ENCODE data around the gene ARID3B. TPM values are rescaled to one million over a fixed set of nuclear protein-coding genes. Genes with fewer than 3 reads are reported as not detected.
"Not testable (repeated sequence)": the region's sequence is repeated elsewhere in the genome, so short reads cannot be mapped to it uniquely, and the experiment has no call there.

Gene ARID3B
- total and polyA plus RNA-seq, 9 donors, result 1.2 to 4.9 (median 2.7) TPM

DNA sequence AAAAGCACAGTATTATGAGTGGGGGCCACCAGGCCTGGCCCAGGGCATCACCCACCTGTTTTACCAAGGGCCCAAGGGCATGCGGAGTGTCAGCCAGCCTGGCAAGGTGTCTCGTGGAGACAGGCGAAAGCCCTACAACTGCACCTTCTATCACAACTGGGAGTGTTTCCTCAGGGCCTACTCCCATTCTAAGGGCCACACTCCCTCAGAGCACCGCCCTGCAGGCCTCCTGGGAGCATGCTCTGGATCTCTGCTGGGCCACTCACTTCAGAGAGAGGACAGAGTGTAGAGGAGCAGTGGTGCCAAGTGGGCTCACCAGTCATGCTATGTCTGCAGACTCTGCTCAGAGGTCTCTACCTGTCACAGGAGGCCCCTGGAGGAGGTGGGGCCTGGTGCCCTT, 53.4 kb downstream of the ARID3B start:
- no peaks in the 10 kb centered on the region for H3K36me3 ChIP-seq
- 93 to 96% (median 94%) methylated on average over 4 of the region's 4 CpGs for WGBS, 3 donors
- no peak for TF ChIP-seq POLR2A (IDR thresholded peaks at IDR 0.05)
- TF ChIP-seq EP300 (IDR thresholded peaks at IDR 0.05), result no peak
- TF ChIP-seq, protein P1, sequence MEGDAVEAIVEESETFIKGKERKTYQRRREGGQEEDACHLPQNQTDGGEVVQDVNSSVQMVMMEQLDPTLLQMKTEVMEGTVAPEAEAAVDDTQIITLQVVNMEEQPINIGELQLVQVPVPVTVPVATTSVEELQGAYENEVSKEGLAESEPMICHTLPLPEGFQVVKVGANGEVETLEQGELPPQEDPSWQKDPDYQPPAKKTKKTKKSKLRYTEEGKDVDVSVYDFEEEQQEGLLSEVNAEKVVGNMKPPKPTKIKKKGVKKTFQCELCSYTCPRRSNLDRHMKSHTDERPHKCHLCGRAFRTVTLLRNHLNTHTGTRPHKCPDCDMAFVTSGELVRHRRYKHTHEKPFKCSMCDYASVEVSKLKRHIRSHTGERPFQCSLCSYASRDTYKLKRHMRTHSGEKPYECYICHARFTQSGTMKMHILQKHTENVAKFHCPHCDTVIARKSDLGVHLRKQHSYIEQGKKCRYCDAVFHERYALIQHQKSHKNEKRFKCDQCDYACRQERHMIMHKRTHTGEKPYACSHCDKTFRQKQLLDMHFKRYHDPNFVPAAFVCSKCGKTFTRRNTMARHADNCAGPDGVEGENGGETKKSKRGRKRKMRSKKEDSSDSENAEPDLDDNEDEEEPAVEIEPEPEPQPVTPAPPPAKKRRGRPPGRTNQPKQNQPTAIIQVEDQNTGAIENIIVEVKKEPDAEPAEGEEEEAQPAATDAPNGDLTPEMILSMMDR (IDR thresholded peaks at IDR 0.05), result no peak

DNA sequence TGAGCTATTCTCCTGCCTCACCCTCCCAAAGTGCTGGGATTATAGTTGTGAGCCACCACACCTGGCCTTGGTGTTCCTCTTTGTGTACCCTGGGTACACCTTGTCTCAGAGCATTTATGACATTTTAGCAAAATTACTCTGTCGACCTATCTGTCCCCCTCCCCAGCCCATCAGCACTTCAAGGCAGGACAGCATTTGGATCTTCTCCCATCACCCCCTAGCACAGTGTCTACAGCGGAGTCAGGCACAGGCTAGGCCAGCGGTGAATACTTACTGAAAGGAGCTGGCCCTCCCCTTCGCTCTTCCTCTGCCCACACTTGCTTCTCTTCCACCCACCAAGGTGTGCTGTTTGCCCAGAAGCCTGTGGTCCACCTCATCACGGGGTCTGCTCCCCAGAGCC, 54.3 kb downstream of the ARID3B start:
- intact Hi-C loops (cut with DNase I), result no loop called here

More for the DNA sequence above, 53.4 kb downstream of the ARID3B start:
- Histone ChIP-seq H3K27ac (no peak overlapping the region), H3K9me3 (no peaks in the 10 kb centered on the region), H3K27me3 (no peaks in the 10 kb centered on the region), H3K4me1 (ENCODE audit: insufficient read depth) (peaks cover 5% of the 10 kb centered on the region), H3K4me3 (no peak overlapping the region)
- intact Hi-C loops (cut with DNase I), result no loop called here
- DNase-seq, result no peak

DNA sequence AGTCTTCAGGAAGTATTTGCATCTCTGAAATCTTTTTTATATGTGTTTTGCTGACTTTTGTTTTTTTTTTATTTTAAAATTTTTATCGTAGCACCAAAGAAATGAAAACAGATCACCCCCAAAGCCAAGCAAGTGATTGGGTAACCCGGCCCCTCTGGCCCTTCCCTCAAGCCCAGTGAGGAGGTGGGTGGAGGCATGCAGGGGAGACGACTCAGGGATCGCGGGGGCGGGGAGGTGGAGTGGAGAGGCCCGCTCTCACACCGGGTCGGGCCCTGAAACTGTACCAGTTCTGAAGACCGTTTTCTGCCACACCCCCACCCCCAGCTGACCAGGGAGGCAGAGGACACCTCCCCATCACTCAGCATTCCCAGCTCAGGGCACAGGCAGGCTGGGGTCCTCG, 55.7 kb downstream of the ARID3B start:
- H3K27me3 ChIP-seq; H3K9me3 ChIP-seq; H3K27ac ChIP-seq; intact Hi-C loops (cut with DNase I); H3K36me3 ChIP-seq; H3K4me1 ChIP-seq (ENCODE audit: insufficient read depth); DNase-seq; H3K4me3 ChIP-seq: not testable (repeated sequence)
- 59 to 66% (median 64%) methylated on average over 10 to 11 of the region's 11 CpGs for WGBS, 3 donors

More for the DNA sequence above, 54.3 kb downstream of the ARID3B start:
- Histone ChIP-seq H3K4me3 (no peak overlapping the region), H3K36me3 (no peaks in the 10 kb centered on the region), H3K9me3 (no peaks in the 10 kb centered on the region), H3K27me3 (no peaks in the 10 kb centered on the region), H3K27ac (no peak overlapping the region), H3K4me1 (ENCODE audit: insufficient read depth) (peaks cover 6% of the 10 kb centered on the region)
- DNase-seq, result no peak
- TF ChIP-seq POLR2A (IDR thresholded peaks at IDR 0.05) (no peak), EP300 (IDR thresholded peaks at IDR 0.05) (no peak)
- TF ChIP-seq, protein P1 (IDR thresholded peaks at IDR 0.05), result no peak
- WGBS, 3 donors, result 94 to 96% (median 94%) methylated on average over 5 of the region's 5 CpGs

DNA sequence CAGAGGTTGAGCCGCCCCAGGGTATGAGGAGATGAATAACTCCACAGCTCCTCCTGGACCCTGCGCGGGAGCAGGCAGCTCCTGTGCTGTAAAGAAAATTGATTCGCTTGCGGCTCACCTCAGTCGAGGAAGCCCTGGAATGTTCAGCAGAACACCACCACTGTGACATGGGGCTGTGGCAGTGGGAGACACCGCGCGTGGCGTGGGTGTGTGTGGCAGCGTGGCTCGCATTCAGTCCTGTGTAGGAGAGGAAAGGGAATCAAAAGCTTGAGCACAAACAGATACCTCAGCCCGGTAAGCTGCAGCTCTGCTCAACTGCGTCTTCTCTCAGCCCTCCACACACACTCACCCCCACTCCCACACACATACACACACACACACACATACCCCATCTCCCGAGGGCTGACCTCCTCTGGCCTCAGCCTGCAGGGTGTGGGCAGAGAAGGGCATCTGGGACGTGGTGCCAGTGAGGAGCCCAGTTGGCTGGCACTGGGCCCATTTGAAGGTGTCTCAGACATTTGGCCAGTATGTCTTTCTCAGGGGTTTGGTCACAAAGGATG, 56.2 kb downstream of the ARID3B start:
- H3K4me1 ChIP-seq (ENCODE audit: insufficient read depth); H3K9me3 ChIP-seq; intact Hi-C loops (cut with DNase I); H3K27ac ChIP-seq; H3K4me3 ChIP-seq; H3K36me3 ChIP-seq; H3K27me3 ChIP-seq; DNase-seq: not testable (repeated sequence)
- 80 to 89% (median 81%) methylated on average over 13 to 16 of the region's 16 CpGs for WGBS, 3 donors

DNA sequence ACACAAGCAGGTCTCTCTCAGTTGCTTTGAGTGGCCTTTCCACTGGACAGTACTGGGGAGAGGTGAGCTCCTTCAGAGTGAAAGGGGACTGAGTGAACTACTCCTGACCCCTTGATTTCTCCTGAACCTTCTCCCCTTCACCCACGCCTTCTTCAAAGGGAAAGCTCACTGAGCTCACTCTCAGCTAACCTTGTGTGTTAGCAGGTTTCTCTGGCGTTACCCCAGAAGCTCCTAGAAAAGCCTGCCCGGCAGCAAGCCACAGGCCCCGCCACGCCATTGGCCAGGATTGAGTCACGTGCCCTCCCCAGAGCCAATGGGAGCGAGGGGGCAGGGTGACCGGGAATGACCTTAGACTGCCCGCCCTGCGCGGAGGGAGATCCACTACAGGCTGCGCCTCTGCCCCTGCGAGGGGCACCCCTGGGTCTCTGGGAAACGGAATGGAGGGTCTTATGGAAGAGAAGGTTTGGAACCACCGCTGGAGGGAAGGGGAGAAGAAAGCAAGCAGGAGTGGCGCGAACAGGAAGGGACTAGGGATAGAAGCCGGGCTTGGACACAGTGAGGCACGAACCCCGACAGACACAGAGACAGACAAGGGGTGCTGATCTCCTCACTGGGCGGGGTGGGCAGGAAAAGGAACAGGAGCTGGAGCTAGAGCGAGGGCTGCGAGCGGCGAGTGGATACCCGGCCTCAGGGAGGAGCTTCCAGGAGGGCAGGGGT, 57.3 kb downstream of the ARID3B start:
- Histone ChIP-seq H3K27me3 (no peaks in the 10 kb centered on the region), H3K4me1 (ENCODE audit: insufficient read depth) (peaks cover 6% of the 10 kb centered on the region), H3K4me3 (peak overlapping the region; percentile 65), H3K27ac (peak overlapping the region; percentile 81), H3K36me3 (no peaks in the 10 kb centered on the region), H3K9me3 (no peaks in the 10 kb centered on the region)
- DNase-seq, result peak; percentile 94 to 97 (median 95)
- intact Hi-C loops (cut with DNase I), result no loop called here
- TF ChIP-seq POLR2A (IDR thresholded peaks at IDR 0.05) (no peak), EP300 (IDR thresholded peaks at IDR 0.05) (no peak)
- TF ChIP-seq, protein P1 (IDR thresholded peaks at IDR 0.05), result no peak
- WGBS, 3 donors, result 0 to 2% (median 2%) methylated on average over 26 of the region's 26 CpGs
